Large intestine (tissue), 12 donors: Measurements from ENCODE around the gene ALDH1A1. TPM values are rescaled to one million over a fixed set of nuclear protein-coding genes. Genes with fewer than 3 reads are reported as not detected.
A peak's percentile ranks its signal among the peaks of the same experiment; 100 is the strongest.

Experiments
- DNase-seq, 2 donors: peaks; one replicate each; pipeline versions ENCODE4 v3.0.0 to v3.0.0-alpha.2; 2013
- H3K27ac ChIP-seq: one replicate; pipeline ENCODE4 v1.5.1; 2013; ENCODE audit warnings: low read length
- H3K27me3 ChIP-seq: 2 replicates; pipeline ENCODE4 v1.6.1; 2013; ENCODE audit warnings: low read length; ENCODE audit not compliant: control insufficient read depth, insufficient read depth
- H3K36me3 ChIP-seq: 2 replicates; pipeline ENCODE4 v1.6.1; 2013; ENCODE audit warnings: low read length; ENCODE audit not compliant: control insufficient read depth, insufficient read depth
- H3K4me1 ChIP-seq: one replicate; pipeline ENCODE4 v1.6.1; 2013; ENCODE audit warnings: low read length; ENCODE audit not compliant: control insufficient read depth, insufficient read depth
- H3K4me3 ChIP-seq: one replicate; pipeline ENCODE4 v1.5.1; 2013; ENCODE audit warnings: low read length
- H3K9me3 ChIP-seq: one replicate; pipeline ENCODE4 v1.6.1; 2013; ENCODE audit warnings: mild to moderate bottlenecking, low read depth, low read length, moderate library complexity; ENCODE audit not compliant: control insufficient read depth
- WGBS: methylation state at CpG from one replicate; pipeline ENCODE4 v1.1.5; 2013; ENCODE audit warnings: low lambda C conversion rate; ENCODE audit not compliant: insufficient coverage; 5-methylcytosine and 5-hydroxymethylcytosine counted together
- long read RNA-seq, 11 donors: transcript quantifications; one replicate each; lab custom pipeline, GENCODE V29; 2026
- polyA plus RNA-seq: library from polyadenylated mRNA; unstranded; fragments of 120-200 nt; gene quantifications from one replicate; pipeline ENCODE4 v1.2.1, GENCODE V29; 2013

Gene ALDH1A1
- polyA plus RNA-seq: 181 TPM
- long read RNA-seq, donor 1, transcript ALDH1A1-201 (13 exons, 2,107 nt): major isoform, 61 of 100 reads
- long read RNA-seq, donor 1, partial matches to known transcripts: 36 of 100 reads
- long read RNA-seq, donor 1, other reads (novel, unspliced or antisense): 0 of 100 reads
- long read RNA-seq, donor 2, transcript ALDH1A1-201 (13 exons, 2,107 nt): major isoform, 56 of 71 reads
- long read RNA-seq, donor 2, partial matches to known transcripts: 13 of 71 reads
- long read RNA-seq, donor 2, other reads (novel, unspliced or antisense): 0 of 71 reads
- long read RNA-seq, donor 3: 0 reads
- long read RNA-seq, donor 4, partial matches to known transcripts: 0 of 3 reads
- long read RNA-seq, donor 4, other reads (novel, unspliced or antisense): 0 of 3 reads
- long read RNA-seq, donor 5, transcript ALDH1A1-201 (13 exons, 2,107 nt): major isoform, 57 of 60 reads
- long read RNA-seq, donor 5, partial matches to known transcripts: 0 of 60 reads
- long read RNA-seq, donor 5, other reads (novel, unspliced or antisense): 0 of 60 reads
- long read RNA-seq, donor 6, transcript ALDH1A1-201 (13 exons, 2,107 nt): major isoform, 36 of 76 reads
- long read RNA-seq, donor 6, partial matches to known transcripts: 40 of 76 reads
- long read RNA-seq, donor 6, other reads (novel, unspliced or antisense): 0 of 76 reads
- long read RNA-seq, donor 7, transcript ALDH1A1-201 (13 exons, 2,107 nt): major isoform, 37 of 53 reads
- long read RNA-seq, donor 7, partial matches to known transcripts: 16 of 53 reads
- long read RNA-seq, donor 7, other reads (novel, unspliced or antisense): 0 of 53 reads
- long read RNA-seq, donor 8, transcript ALDH1A1-201 (13 exons, 2,107 nt): major isoform, 67 of 138 reads
- long read RNA-seq, donor 8, partial matches to known transcripts: 70 of 138 reads
- long read RNA-seq, donor 8, other reads (novel, unspliced or antisense): 0 of 138 reads
- long read RNA-seq, donor 9, transcript ALDH1A1-201 (13 exons, 2,107 nt): major isoform, 69 of 132 reads
- long read RNA-seq, donor 9, partial matches to known transcripts: 63 of 132 reads
- long read RNA-seq, donor 9, other reads (novel, unspliced or antisense): 0 of 132 reads
- long read RNA-seq, donor 10, transcript ALDH1A1-201 (13 exons, 2,107 nt): major isoform, 50 of 77 reads
- long read RNA-seq, donor 10, partial matches to known transcripts: 27 of 77 reads
- long read RNA-seq, donor 10, other reads (novel, unspliced or antisense): 0 of 77 reads
- long read RNA-seq, donor 11, transcript ALDH1A1-201 (13 exons, 2,107 nt): major isoform, 48 of 55 reads
- long read RNA-seq, donor 11, partial matches to known transcripts: 5 of 55 reads
- long read RNA-seq, donor 11, other reads (novel, unspliced or antisense): 0 of 55 reads

- Histone ChIP-seq H3K4me1 (peaks cover 21% of the 10 kb centered on the region), H3K9me3 (no peaks in the 10 kb centered on the region), H3K36me3 (no peaks in the 10 kb centered on the region), H3K4me3 (peak within 1 kb of the TSS; percentile 58), H3K27ac (peak within 1 kb of the TSS; percentile 75), H3K27me3 (no peaks in the 10 kb centered on the region)
- no CpG with 5 or more reads among the region's 9 CpGs for WGBS
- DNase-seq: peak in 1 of 2 donors; percentile 74
Measured at GRCh38 chr9:72952914-72953313, at the start of gene ALDH1A1. TSS of gene ALDH1A1 (minus strand) at chr9:72953053. CDS start at chr9:72953000, 53 bp downstream.

- 92% methylated on average over 3 of the region's 3 CpGs for WGBS
- Histone ChIP-seq H3K36me3 (no peaks in the 10 kb centered on the region), H3K27me3 (no peaks in the 10 kb centered on the region), H3K4me3 (no peak overlapping the region), H3K27ac (no peak overlapping the region), H3K4me1 (peaks cover 7% of the 10 kb centered on the region), H3K9me3 (no peaks in the 10 kb centered on the region)
- no peak for DNase-seq
Measured at GRCh38 chr9:73001860-73002259, 49.0 kb upstream of the ALDH1A1 start.

DNA sequence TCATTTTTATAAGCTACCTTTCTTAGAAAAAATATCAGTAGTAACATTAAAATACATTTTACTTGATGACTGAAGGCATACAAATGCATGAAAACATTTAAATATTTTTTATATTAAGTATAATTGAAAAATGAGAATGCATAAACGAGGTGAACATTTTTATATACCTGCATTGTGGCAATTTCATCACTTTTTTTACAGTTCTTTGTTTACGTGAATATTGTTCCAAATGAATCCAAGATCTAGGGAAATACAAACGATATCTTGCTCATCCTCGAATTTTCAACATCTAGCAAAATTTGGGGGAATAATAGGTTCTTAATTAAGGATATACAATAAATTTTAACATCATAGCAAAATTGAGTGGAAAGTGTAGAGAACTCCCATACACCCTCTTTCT lies 45.5 kb upstream of the ALDH1A1 start:
- 100% methylated on average over 1 of the region's 4 CpGs for WGBS
- Histone ChIP-seq H3K27me3 (no peaks in the 10 kb centered on the region), H3K27ac (no peak overlapping the region), H3K4me3 (no peak overlapping the region), H3K9me3 (no peaks in the 10 kb centered on the region), H3K36me3 (no peaks in the 10 kb centered on the region), H3K4me1 (peaks cover 7% of the 10 kb centered on the region)
- DNase-seq: no peak

- no peaks in the 10 kb centered on the region for H3K36me3 ChIP-seq
- peaks cover 7% of the 10 kb centered on the region for H3K4me1 ChIP-seq
- H3K4me3 ChIP-seq: no peak overlapping the region
- no peaks in the 10 kb centered on the region for H3K27me3 ChIP-seq
- no peaks in the 10 kb centered on the region for H3K9me3 ChIP-seq
- no peak overlapping the region for H3K27ac ChIP-seq
- no CpG with 5 or more reads among the region's 9 CpGs for WGBS
- peak in 1 of 2 donors; percentile 58 for DNase-seq
Measured at GRCh38 chr9:72997387-72997995, 44.6 kb upstream of the ALDH1A1 start.

- no peak overlapping the region for H3K27ac ChIP-seq
- no peaks in the 10 kb centered on the region for H3K27me3 ChIP-seq
- peaks cover 7% of the 10 kb centered on the region for H3K4me1 ChIP-seq
- no peak for DNase-seq
- no peaks in the 10 kb centered on the region for H3K36me3 ChIP-seq
- H3K4me3 ChIP-seq: no peak overlapping the region
- no peaks in the 10 kb centered on the region for H3K9me3 ChIP-seq
Measured at GRCh38 chr9:72996684-72997314, 43.9 kb upstream of the ALDH1A1 start.

DNA sequence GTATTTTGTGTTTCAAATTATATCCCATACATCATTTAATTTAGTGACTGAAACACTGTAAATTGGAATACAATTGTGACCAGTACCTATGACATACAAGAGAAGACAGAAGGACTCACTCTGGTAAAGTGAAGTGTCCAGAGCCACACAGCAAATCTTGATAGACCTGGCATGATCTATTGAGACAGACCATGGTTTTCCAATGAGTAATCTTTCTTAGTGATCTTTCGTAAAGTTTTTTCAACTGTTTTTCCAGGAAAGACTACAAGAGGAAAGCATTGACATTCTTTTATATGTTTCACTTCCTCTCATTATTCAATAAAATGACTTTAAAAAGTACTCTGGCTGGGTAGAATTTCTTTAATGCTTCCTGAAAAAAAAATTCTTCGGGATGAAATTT lies 43.3 kb upstream of the ALDH1A1 start:
- Histone ChIP-seq H3K27ac (no peak overlapping the region), H3K36me3 (no peaks in the 10 kb centered on the region), H3K4me1 (peaks cover 7% of the 10 kb centered on the region), H3K9me3 (no peaks in the 10 kb centered on the region), H3K27me3 (no peaks in the 10 kb centered on the region), H3K4me3 (no peak overlapping the region)
- 80% methylated on average over 1 of the region's 2 CpGs for WGBS
- DNase-seq: no peak

- Histone ChIP-seq H3K27me3 (no peaks in the 10 kb centered on the region), H3K4me3 (no peak overlapping the region), H3K36me3 (no peaks in the 10 kb centered on the region), H3K4me1 (peaks cover 7% of the 10 kb centered on the region), H3K9me3 (no peaks in the 10 kb centered on the region), H3K27ac (no peak overlapping the region)
- WGBS: 79% methylated on average over 5 of the region's 5 CpGs
- DNase-seq: peak in 1 of 2 donors; percentile 34
Measured at GRCh38 chr9:72995131-72996024, 42.5 kb upstream of the ALDH1A1 start.

DNA sequence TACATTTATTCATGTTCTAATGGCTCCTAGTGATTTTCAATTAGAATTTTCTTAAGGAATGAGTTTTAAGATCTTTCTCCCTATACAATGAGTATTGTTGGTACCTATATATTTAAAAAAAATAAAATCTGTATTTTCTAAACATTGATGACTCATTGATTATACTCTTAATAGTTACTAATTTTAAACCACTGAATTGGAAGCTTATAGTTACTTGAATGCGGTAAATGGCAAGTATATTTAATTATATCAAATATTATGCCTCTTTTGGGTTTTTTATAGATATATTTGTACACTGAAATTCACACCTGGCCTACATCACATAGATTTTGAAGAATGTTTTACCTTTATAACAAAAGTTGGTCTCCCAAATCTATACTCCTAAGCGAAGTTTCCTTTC lies 38.9 kb upstream of the ALDH1A1 start:
- H3K36me3 ChIP-seq: no peaks in the 10 kb centered on the region
- no peaks in the 10 kb centered on the region for H3K27me3 ChIP-seq
- no peak for DNase-seq
- no CpG with 5 or more reads among the region's 2 CpGs for WGBS
- H3K9me3 ChIP-seq: no peaks in the 10 kb centered on the region
- H3K4me3 ChIP-seq: no peak overlapping the region
- H3K27ac ChIP-seq: no peak overlapping the region
- no peaks in the 10 kb centered on the region for H3K4me1 ChIP-seq
